H4 (cell line): ENCODE measurements around the gene GABPB2. TPM values are rescaled to one million over a fixed set of nuclear protein-coding genes. Genes with fewer than 3 reads are reported as not detected.

Experiments
- DNase-seq: peaks from one replicate; pipeline ENCODE4 v3.0.0-alpha.2; 2015; ENCODE audit warnings: low spot score
- total RNA-seq: library from RNA; depleted of rRNA; stranded (reverse); fragments of >200 nt; shearing (Covaris generic); gene quantifications from 2 replicates; pipeline ENCODE4 v1.2.3, GENCODE V29; 2014; rRNA removed

The GABPB2 gene
- total RNA-seq, result 2.6 and 8.3 TPM in 2 replicates

DNA sequence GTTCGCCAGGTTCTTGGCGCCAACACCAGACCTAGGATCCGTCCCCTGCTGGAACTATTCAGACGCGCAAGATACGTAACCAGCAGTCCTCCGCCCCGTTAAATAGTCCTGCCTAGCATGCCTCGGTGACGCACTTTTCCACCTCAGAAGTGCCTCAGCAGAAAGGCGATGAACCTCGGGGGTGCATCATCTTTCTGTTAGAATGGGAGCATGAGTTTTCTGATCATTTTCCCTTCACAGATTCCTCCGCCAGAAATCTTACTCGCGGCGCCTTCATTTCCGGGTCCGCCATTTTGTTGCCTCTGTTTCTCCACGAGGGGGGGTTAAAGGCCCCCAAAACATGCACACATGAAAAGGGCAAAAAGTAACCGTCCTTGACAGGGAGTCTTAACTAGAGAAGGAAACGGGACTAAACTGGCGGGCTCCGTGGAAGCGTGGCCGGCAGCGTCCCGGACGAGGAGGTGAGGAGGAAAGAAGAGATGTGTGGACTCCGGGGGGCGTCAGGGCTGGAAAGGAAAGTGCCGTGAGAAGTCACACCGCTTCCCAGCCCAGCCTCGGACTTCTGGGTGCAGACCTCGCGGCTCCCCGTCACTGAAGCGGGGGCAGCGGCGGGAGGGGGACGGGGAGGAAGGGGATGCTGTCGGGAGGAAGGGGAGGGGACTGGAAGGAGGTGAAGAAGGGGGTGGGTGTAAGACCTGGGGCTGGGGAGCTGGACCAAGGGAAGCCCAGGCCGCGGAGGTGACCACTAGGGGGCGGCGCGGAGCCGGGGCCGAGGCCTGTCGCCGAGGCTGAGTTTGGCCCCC is at the start of gene GABPB2:
Gene GABPB2, plus strand, starts transcription at position 288 of the 803 bp plus-strand sequence. CDS start 17,429 bp downstream, outside the sequence.
- DNase-seq, result peak; percentile 90

GRCh38 chr1:151024540-151025146 is 45.9 kb upstream of the GABPB2 start:
- DNase-seq, result peak; percentile 41

- no peak for DNase-seq
These were observed 44.1 kb upstream of the GABPB2 start for GRCh38 chr1:151026460-151026859.

GRCh38 chr1:151032164-151032563 is 38.4 kb upstream of the GABPB2 start:
- DNase-seq, result no peak

DNA sequence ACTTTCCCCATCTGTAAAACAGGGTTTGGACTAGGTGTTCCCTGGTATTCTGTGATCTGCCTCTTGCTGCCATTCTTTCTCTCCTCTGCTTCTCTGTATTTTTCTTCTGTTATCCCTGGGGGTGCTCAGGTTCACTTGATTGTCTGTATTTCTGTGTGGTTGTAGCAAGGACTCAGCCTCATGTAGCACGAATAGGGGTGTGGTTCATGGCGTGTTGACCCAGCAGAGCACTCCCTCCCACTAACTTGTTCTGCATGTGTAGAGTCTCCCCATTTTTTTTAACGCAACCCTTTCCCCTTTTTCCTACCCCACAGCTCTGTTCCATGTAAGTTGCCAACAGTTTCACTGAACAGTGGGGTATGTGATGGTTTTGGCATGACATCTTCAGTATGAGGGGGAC is 35.4 kb upstream of the GABPB2 start:
- DNase-seq, result no peak

GRCh38 chr1:151036356-151036755 is 34.2 kb upstream of the GABPB2 start, which contains the start of gene BNIPL:
TSS of gene BNIPL (plus strand) at chr1:151036586. CDS start at chr1:151036726, 140 bp downstream.
- DNase-seq, result no peak

DNA sequence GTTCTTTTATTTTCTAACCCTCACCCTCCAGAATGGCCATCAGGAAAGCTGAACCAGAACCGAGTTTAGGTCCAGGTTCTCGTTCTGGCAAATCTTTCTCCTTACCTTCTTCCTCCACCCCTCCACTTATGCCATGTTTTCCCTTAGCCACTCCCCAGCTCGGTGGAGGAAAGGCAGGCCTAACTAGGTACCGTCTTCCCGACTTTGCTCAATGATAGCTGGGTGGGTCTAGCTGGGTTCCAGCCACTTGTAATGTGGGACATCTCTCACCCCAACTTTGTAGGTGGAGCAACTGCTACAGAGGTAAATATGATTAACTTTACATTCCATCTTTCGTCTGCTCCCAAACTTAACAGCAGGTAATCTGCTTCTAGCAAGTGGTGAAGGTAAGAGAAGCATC is 33.5 kb upstream of the GABPB2 start:
- no peak for DNase-seq

GRCh38 chr1:151039521-151039920 is 31.0 kb upstream of the GABPB2 start:
- no peak for DNase-seq

DNA sequence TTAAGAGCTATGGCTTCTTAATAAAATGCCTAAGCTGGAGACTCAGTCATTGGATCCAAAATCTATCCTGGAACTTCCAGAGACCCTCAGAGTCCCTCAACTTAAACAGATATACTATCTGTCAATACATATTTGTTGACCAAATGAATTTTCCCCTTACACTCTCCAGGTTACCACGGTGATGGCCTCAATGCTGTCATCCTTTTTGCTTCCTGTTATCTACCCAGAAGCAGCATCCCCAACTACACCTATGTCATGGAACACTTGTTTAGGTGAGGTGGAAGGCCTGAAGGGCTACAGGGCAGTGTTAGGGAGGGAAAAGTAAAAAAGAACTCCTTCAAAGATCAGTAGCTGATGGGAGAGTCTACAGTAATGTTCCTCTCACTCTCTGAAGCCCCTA is 27.4 kb upstream of the GABPB2 start:
- DNase-seq, result no peak

- DNase-seq, result peak; percentile 27
These were observed 23.0 kb upstream of the GABPB2 start, which contains the start of gene C1orf56 for GRCh38 chr1:151047591-151047924. TSS of gene C1orf56 (plus strand) at chr1:151047751. CDS start at chr1:151047848, 97 bp downstream.

DNA sequence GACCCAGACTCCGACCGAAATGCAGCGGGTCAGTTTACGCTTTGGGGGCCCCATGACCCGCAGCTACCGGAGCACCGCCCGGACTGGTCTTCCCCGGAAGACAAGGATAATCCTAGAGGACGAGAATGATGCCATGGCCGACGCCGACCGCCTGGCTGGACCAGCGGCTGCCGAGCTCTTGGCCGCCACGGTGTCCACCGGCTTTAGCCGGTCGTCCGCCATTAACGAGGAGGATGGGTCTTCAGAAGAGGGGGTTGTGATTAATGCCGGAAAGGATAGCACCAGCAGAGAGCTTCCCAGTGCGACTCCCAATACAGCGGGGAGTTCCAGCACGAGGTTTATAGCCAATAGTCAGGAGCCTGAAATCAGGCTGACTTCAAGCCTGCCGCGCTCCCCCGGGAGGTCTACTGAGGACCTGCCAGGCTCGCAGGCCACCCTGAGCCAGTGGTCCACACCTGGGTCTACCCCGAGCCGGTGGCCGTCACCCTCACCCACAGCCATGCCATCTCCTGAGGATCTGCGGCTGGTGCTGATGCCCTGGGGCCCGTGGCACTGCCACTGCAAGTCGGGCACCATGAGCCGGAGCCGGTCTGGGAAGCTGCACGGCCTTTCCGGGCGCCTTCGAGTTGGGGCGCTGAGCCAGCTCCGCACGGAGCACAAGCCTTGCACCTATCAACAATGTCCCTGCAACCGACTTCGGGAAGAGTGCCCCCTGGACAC is 22.5 kb upstream of the GABPB2 start:
- peak; percentile 55 for DNase-seq

- no peak for DNase-seq
These were observed 21.9 kb upstream of the GABPB2 start for GRCh38 chr1:151048645-151049032.

- no peak for DNase-seq
These were observed 21.1 kb upstream of the GABPB2 start for GRCh38 chr1:151049458-151049857.

DNA sequence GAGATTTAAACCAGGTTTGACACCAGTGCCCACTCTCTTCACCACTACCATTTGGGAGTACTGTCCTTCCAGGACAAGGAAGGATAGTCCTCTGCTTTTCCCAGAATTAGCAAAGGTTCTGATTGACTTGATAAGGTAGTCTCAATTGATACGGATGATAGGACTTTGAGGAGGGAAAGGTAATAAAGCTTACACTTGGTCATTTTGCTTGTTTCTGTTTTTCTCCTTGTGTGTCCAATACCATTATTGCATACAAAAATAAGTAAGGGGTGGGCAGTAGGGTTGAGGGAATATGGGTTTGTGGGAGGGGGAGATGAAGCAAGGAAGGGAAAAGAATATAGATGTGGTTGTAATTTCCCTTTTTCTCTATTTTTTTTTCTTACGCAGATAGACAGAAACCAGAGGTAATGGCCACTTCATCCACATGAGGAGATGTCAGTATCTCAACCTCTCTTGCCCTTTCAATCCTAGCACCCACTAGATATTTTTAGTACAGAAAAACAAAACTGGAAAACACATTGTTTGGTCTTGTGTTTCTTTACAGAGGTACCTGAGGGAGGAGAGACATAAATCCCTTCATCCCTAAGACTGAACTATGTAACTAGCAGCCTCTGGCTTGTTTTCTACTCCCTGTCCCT is 20.4 kb upstream of the GABPB2 start:
- no peak for DNase-seq

- DNase-seq, result no peak
These were observed 19.1 kb upstream of the GABPB2 start for GRCh38 chr1:151051356-151052009.

DNA sequence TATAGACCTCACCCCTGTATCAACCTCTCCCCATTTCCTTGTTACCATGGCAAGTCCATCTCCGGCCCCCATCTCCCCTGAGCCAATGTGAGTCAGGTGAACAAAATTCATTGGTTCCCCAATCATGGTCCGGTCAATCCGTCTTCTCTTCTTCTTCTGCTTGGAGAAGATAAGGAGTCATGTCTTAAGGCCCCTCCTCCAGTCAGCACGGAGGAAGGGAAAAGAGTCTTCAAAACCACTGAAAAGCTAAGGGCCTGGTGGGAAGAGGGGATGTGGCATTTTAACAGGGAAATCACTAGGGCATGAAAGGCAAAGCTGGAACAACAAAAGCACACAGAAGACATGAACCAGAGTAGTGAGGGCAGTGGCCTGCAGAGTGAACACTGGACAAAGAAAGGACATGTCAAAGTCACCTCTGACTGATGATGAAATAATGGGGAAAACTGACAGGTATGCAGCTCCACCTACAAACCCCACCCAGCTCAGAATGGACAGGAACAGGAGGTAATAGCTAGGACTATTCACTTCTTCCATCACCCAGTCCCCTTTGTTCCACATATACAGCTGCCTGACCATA is 15.5 kb upstream of the GABPB2 start:
- no peak for DNase-seq

GRCh38 chr1:151055581-151055980 is 15.0 kb upstream of the GABPB2 start:
- no peak for DNase-seq

- DNase-seq, result no peak
These were observed 14.4 kb upstream of the GABPB2 start for GRCh38 chr1:151056149-151056548.

GRCh38 chr1:151058692-151059091 is 11.9 kb upstream of the GABPB2 start:
- no peak for DNase-seq

DNA sequence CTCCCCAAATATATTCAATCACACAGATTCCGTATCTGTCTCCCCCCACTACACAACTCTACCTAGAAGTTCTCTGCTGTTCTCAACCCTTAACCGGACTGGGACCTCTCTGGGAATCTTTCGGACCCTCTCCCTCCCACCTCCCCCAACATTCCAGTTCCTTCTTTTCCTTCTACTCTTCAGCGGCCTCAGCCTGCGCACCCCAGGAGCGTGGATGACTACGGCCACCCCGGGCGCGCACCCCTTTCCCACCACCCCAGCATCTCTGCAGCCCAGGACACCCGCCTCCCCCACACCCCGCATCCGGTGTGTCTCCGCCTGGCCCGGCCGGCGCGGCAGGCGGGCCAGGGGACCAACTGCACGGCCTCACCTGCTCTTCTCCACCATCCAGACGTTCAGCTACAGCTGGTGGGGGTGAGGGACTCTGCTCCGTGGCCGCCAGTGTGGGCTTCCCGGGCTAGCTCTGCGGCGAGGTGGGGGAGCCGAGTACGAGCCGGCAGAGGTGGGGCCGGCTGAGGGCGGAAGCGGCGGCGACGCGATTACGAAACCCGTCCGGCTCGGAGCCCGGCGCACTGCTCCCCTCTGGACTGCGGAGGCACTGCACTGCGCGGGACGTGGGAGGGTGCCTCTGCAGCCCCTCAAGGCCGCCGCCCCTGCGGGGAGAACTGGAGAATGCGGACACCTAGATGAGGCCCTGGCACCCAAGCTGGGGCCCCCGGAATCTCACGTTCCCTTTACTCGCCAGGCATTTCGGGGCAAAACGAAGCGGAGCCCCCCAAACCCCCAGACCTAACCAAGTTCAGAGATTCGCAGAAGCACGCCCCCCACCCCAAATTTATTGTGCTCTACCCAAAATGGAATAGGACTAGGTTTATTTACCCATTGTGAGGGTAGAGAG is 11.2 kb upstream of the GABPB2 start, which contains the start of gene CDC42SE1:
Gene CDC42SE1, minus strand, starts transcription at position 514 of the 898 bp plus-strand sequence. CDS start 3,892 bp downstream, outside the sequence.
- peak; percentile 85 for DNase-seq
